ENCODE results near the gene DNAH7. TPM values are rescaled to one million over a fixed set of nuclear protein-coding genes. Genes with fewer than 3 reads are reported as not detected.
A peak's percentile ranks its signal among the peaks of the same experiment; 100 is the strongest.

DNAH7 gene
- total and polyA plus RNA-seq, 7 experiments from 2014 or later: not detected

GRCh38 chr2:196080526-196080925 lies 11.9 kb upstream of the DNAH7 start:
- Histone ChIP-seq H3K9me3 (ENCODE audit: control insufficient read depth in 2 of 3, low read length in 3 of 3) (peaks cover 0 to 8% (median 0%) of the 10 kb centered on the region in 3 experiments), H3K4me3 (ENCODE audit: low read length) (no peak overlapping the region), H3K4me1 (ENCODE audit: control insufficient read depth in 2 of 2, insufficient read depth in 2 of 2, low read length in 2 of 2) (peaks cover 9 to 13% of the 10 kb centered on the region in 2 donors), H3K27ac (ENCODE audit: low read depth, low read length) (no peak overlapping the region), H3K27me3 (ENCODE audit: control insufficient read depth in 2 of 2, insufficient read depth in 2 of 2, low read length in 2 of 2) (no peaks in the 10 kb centered on the region), H3K36me3 (ENCODE audit: control insufficient read depth in 2 of 3, insufficient read depth in 3 of 3, low read length in 3 of 3) (no peaks in the 10 kb centered on the region)
- peak overlapping the region in 8 of 10 donors; percentile 43 to 87 (median 76) for H3K4me3 Mint-ChIP-seq
- peaks cover 8 to 27% (median 18%) of the 10 kb centered on the region in 5 donors for H3K36me3 Mint-ChIP-seq
- intact Hi-C loops (cut with micrococcal nuclease): loop anchor here in 1 of 2 donors (5.0 kb wide), 1 partner anchor 42 kb away; no protein-coding TSS in a partner anchor
- H3K27ac Mint-ChIP-seq: peak overlapping the region in 7 of 9 donors; percentile 11 to 91 (median 81)
- H3K27me3 Mint-ChIP-seq: no peaks in the 10 kb centered on the region
- peaks cover 5 to 33% (median 20%) of the 10 kb centered on the region in 11 donors for H3K9me3 Mint-ChIP-seq
- POLR2A ChIA-PET: interaction anchor here (0.7 to 6.3 kb wide), 5 partner anchors 84 to 704 kb away, joined by 3 to 56 read pairs (median 22); partner anchors contain the start of gene STK17B
- peak; percentile 42 for ATAC-seq
- DNase-seq: peak in 2 of 9 donors; percentile 20 to 28
- CTCF ChIA-PET: interaction anchor here (1.2 to 6.6 kb wide), 5 partner anchors 83 to 197 kb away, joined by 3 to 110 read pairs (median 32); no protein-coding TSS in a partner anchor
- H3K4me1 Mint-ChIP-seq: peaks cover 10 to 36% (median 29%) of the 10 kb centered on the region in 7 donors

DNA sequence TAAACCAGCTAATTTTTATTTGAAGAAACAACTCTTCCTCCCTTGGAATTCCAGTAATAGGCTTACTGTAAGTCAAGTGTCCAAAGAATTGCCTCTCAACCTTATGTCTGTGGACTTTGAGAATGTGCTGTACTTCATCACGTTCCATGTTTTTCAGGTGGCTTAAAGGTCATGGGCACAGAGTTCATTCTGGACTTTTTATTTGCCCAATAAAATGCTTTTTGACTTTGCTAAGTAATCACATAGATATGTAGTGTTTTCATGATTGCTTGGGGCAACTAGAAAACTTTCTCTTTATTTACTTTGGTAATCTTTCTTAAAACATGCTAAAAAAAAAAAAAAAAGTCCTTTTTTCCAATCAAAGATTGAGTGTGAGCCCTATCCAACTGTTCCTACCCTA lies 10.4 kb upstream of the DNAH7 start:
- Histone ChIP-seq H3K4me3 (ENCODE audit: low read length) (no peak overlapping the region), H3K27ac (ENCODE audit: low read depth, low read length) (no peak overlapping the region), H3K27me3 (ENCODE audit: control insufficient read depth in 2 of 2, insufficient read depth in 2 of 2, low read length in 2 of 2) (no peaks in the 10 kb centered on the region), H3K4me1 (ENCODE audit: control insufficient read depth in 2 of 2, insufficient read depth in 2 of 2, low read length in 2 of 2) (peaks cover 9 to 13% of the 10 kb centered on the region in 2 donors), H3K9me3 (ENCODE audit: control insufficient read depth in 2 of 3, low read length in 3 of 3) (peaks cover 0 to 8% (median 0%) of the 10 kb centered on the region in 3 experiments), H3K36me3 (ENCODE audit: control insufficient read depth in 2 of 3, insufficient read depth in 3 of 3, low read length in 3 of 3) (no peaks in the 10 kb centered on the region)
- peaks cover 0 to 18% (median 12%) of the 10 kb centered on the region in 5 donors for H3K36me3 Mint-ChIP-seq
- ATAC-seq (no peak), DNase-seq (no peak)
- H3K4me1 Mint-ChIP-seq: peaks cover 10 to 40% (median 29%) of the 10 kb centered on the region in 7 donors
- peak overlapping the region in 2 of 10 donors; percentile 79 to 87 for H3K4me3 Mint-ChIP-seq
- peak overlapping the region in 1 of 9 donors; percentile 28 for H3K27ac Mint-ChIP-seq
- no peaks in the 10 kb centered on the region for H3K27me3 Mint-ChIP-seq
- peaks cover 5 to 21% (median 12%) of the 10 kb centered on the region in 11 donors for H3K9me3 Mint-ChIP-seq
- POLR2A ChIA-PET: interaction anchor here (0.6 to 6.3 kb wide), 12 partner anchors 10 to 560 kb away, joined by 3 to 56 read pairs (median 6); partner anchors contain the start of genes DNAH7 and STK17B
- intact Hi-C loops (cut with micrococcal nuclease): loop anchor here in 1 of 2 donors (5.0 to 10.0 kb wide), 2 partner anchors 68 to 676 kb away; no protein-coding TSS in a partner anchor
- CTCF ChIA-PET: interaction anchor here (0.7 to 6.6 kb wide), 20 partner anchors 11 to 375 kb away, joined by 3 to 110 read pairs (median 6); partner anchors contain the start of gene DNAH7

DNA sequence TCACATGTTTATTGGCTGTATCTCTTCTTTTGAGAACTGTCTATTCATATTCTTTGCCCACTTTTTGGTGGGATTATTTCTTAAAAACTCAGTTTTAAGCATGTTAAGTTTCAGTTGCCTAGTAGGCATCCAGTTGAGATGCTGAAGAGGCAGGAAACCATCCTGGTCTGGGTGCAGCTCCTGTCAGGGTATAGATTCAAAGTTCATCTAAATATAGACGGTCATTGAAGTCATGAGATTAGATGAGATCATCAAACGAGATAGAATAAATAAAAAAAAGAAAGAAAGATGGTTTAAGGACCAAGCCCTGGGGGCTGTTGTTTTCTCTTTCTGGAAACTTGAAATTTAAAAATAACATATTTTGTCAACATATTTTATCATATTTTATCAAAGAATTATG lies 9.2 kb upstream of the DNAH7 start:
- peak overlapping the region in 2 of 10 donors; percentile 16 to 33 for H3K4me3 Mint-ChIP-seq
- Histone ChIP-seq H3K27ac (ENCODE audit: low read depth, low read length) (no peak overlapping the region), H3K36me3 (ENCODE audit: control insufficient read depth in 2 of 3, insufficient read depth in 3 of 3, low read length in 3 of 3) (no peaks in the 10 kb centered on the region), H3K4me1 (ENCODE audit: control insufficient read depth in 2 of 2, insufficient read depth in 2 of 2, low read length in 2 of 2) (peaks cover 9 to 13% of the 10 kb centered on the region in 2 donors), H3K27me3 (ENCODE audit: control insufficient read depth in 2 of 2, insufficient read depth in 2 of 2, low read length in 2 of 2) (no peaks in the 10 kb centered on the region), H3K4me3 (ENCODE audit: low read length) (no peak overlapping the region), H3K9me3 (ENCODE audit: control insufficient read depth in 2 of 3, low read length in 3 of 3) (no peaks in the 10 kb centered on the region)
- no peaks in the 10 kb centered on the region for H3K27me3 Mint-ChIP-seq
- H3K36me3 Mint-ChIP-seq: peaks cover 0 to 12% (median 9%) of the 10 kb centered on the region in 5 donors
- ChIA-PET POLR2A (interaction anchor here (0.6 to 6.3 kb wide), 17 partner anchors 9 to 259 kb away, joined by 3 to 56 read pairs (median 5); partner anchors contain the start of genes DNAH7 and STK17B), CTCF (interaction anchor here (0.5 to 6.6 kb wide), 28 partner anchors 10 to 674 kb away, joined by 3 to 110 read pairs (median 4); partner anchors contain the start of gene DNAH7)
- intact Hi-C loops (cut with micrococcal nuclease): loop anchor here (1.0 to 10.0 kb wide), 10 partner anchors 53 to 677 kb away; no protein-coding TSS in a partner anchor
- DNase-seq: no peak
- peaks cover 2 to 11% (median 5%) of the 10 kb centered on the region in 11 donors for H3K9me3 Mint-ChIP-seq
- peak overlapping the region in 2 of 9 donors; percentile 9 to 69 for H3K27ac Mint-ChIP-seq
- peaks cover 10 to 40% (median 29%) of the 10 kb centered on the region in 7 donors for H3K4me1 Mint-ChIP-seq
- no peak for ATAC-seq

DNA sequence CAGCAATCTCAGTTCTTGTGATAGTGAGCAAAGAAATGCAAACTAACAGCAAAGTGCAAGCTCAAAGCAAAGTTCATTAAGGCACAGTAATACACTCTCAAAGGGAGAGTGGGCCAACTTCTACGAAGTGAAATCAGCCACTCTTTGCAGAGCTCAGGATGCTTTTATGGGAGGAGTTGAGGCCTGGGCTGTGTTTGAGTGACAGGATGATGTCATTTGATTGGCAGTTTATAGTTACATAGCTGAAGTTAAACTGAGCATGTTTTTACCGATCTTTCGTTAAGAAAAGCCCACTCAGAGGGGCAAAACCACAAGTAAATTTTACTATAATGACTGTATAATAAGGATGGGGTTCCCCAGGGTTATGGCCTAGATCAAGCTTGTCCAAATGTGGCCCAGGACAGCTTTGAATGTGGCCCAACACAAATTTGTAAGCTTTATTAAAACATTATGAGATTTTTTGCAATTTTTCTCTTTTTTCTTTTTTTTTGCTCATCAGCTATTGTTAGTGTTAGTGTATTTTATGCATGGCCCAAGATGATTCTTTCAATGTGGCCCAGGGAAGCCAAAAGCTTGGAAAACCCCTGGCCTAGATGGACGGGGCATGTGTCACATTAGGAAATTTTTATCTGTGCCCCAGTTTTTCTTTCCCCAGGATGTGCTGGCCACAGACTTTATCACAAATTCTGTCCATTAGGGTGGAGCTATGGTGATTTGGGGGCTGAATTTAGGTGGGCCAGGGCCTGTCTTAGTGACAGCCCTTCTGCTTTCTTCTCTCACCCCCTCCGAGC lies 8.3 kb upstream of the DNAH7 start:
- H3K4me3 ChIP-seq (ENCODE audit: low read length): no peak overlapping the region
- ChIA-PET POLR2A (interaction anchor here (0.6 to 6.3 kb wide), 14 partner anchors 8 to 1436 kb away, joined by 3 to 56 read pairs (median 6); partner anchors contain the start of genes DNAH7 and STK17B), CTCF (interaction anchor here (0.6 to 6.6 kb wide), 19 partner anchors 9 to 620 kb away, joined by 3 to 110 read pairs (median 4); partner anchors contain the start of gene DNAH7)
- no peak overlapping the region for H3K4me3 Mint-ChIP-seq
- peaks cover 9 to 13% of the 10 kb centered on the region in 2 donors for H3K4me1 ChIP-seq (ENCODE audit: control insufficient read depth in 2 of 2, insufficient read depth in 2 of 2, low read length in 2 of 2)
- no peak overlapping the region for H3K27ac ChIP-seq (ENCODE audit: low read depth, low read length)
- peaks cover 10 to 34% (median 25%) of the 10 kb centered on the region in 7 donors for H3K4me1 Mint-ChIP-seq
- H3K36me3 ChIP-seq (ENCODE audit: control insufficient read depth in 2 of 3, insufficient read depth in 3 of 3, low read length in 3 of 3): no peaks in the 10 kb centered on the region
- no peaks in the 10 kb centered on the region for H3K9me3 ChIP-seq (ENCODE audit: control insufficient read depth in 2 of 3, low read length in 3 of 3)
- H3K27me3 ChIP-seq (ENCODE audit: control insufficient read depth in 2 of 2, insufficient read depth in 2 of 2, low read length in 2 of 2): no peaks in the 10 kb centered on the region
- H3K27me3 Mint-ChIP-seq: no peaks in the 10 kb centered on the region
- H3K36me3 Mint-ChIP-seq: peaks cover 0 to 3% (median under 1%) of the 10 kb centered on the region in 5 donors
- intact Hi-C loops (cut with micrococcal nuclease): loop anchor here in 1 of 2 donors (5.0 to 10.0 kb wide), 2 partner anchors 70 to 678 kb away; no protein-coding TSS in a partner anchor
- H3K9me3 Mint-ChIP-seq: peaks cover 0 to 2% (median 0%) of the 10 kb centered on the region in 11 donors
- no peak for ATAC-seq
- no peak for DNase-seq
- H3K27ac Mint-ChIP-seq: no peak overlapping the region

- no peaks in the 10 kb centered on the region for H3K9me3 Mint-ChIP-seq
- peak overlapping the region in 1 of 9 donors; percentile 21 for H3K27ac Mint-ChIP-seq
- peaks cover 8 to 23% (median 14%) of the 10 kb centered on the region in 7 donors for H3K4me1 Mint-ChIP-seq
- ATAC-seq (no peak), DNase-seq (no peak)
- intact Hi-C loops (cut with micrococcal nuclease): loop anchor here in 1 of 2 donors (5.0 to 10.0 kb wide), 2 partner anchors 72 to 680 kb away; no protein-coding TSS in a partner anchor
- POLR2A ChIA-PET: no interaction called here
- Histone ChIP-seq H3K4me1 (ENCODE audit: control insufficient read depth in 2 of 2, insufficient read depth in 2 of 2, low read length in 2 of 2) (peaks cover 6 to 9% of the 10 kb centered on the region in 2 donors), H3K27ac (ENCODE audit: low read depth, low read length) (no peak overlapping the region), H3K4me3 (ENCODE audit: low read length) (no peak overlapping the region), H3K27me3 (ENCODE audit: control insufficient read depth in 2 of 2, insufficient read depth in 2 of 2, low read length in 2 of 2) (no peaks in the 10 kb centered on the region), H3K9me3 (ENCODE audit: control insufficient read depth in 2 of 3, low read length in 3 of 3) (no peaks in the 10 kb centered on the region), H3K36me3 (ENCODE audit: control insufficient read depth in 2 of 3, insufficient read depth in 3 of 3, low read length in 3 of 3) (no peaks in the 10 kb centered on the region)
- CTCF ChIA-PET: interaction anchor here (0.6 to 1.7 kb wide), 3 partner anchors 9 to 185 kb away, joined by 3 read pairs; no protein-coding TSS in a partner anchor
- H3K27me3 Mint-ChIP-seq: no peaks in the 10 kb centered on the region
- no peaks in the 10 kb centered on the region for H3K36me3 Mint-ChIP-seq
- H3K4me3 Mint-ChIP-seq: no peak overlapping the region
Observed at GRCh38 chr2:196075196-196075595, 6.6 kb upstream of the DNAH7 start.

DNA sequence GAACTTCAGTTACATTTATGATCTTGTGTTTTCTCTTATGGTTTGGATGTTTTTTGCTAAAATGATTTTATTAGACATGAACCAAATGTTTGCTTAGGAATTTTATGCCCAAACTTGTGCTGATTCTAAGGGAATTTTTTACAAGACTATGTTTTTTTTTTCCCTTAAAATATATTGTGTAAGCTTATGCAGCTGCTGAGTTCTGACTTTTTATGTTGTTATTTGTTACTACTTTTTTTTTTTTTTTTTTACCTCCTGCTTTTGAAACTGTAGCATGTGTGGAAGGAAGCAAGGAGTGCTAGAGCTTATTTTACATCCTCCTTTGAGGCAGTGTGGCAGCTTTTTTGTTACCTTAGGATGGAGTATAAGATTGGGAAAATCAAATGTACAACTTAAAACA lies 6.0 kb upstream of the DNAH7 start:
- CTCF ChIA-PET: interaction anchor here (0.6 to 1.7 kb wide), 10 partner anchors 9 to 542 kb away, joined by 3 to 4 read pairs (median 3); no protein-coding TSS in a partner anchor
- H3K27ac Mint-ChIP-seq: no peak overlapping the region
- no peaks in the 10 kb centered on the region for H3K9me3 Mint-ChIP-seq
- intact Hi-C loops (cut with micrococcal nuclease): loop anchor here in 1 of 2 donors (5.0 to 10.0 kb wide), 2 partner anchors 73 to 680 kb away; no protein-coding TSS in a partner anchor
- Histone ChIP-seq H3K27ac (ENCODE audit: low read depth, low read length) (no peak overlapping the region), H3K36me3 (ENCODE audit: control insufficient read depth in 2 of 3, insufficient read depth in 3 of 3, low read length in 3 of 3) (no peaks in the 10 kb centered on the region), H3K4me3 (ENCODE audit: low read length) (no peak overlapping the region), H3K27me3 (ENCODE audit: control insufficient read depth in 2 of 2, insufficient read depth in 2 of 2, low read length in 2 of 2) (no peaks in the 10 kb centered on the region), H3K9me3 (ENCODE audit: control insufficient read depth in 2 of 3, low read length in 3 of 3) (no peaks in the 10 kb centered on the region), H3K4me1 (ENCODE audit: control insufficient read depth in 2 of 2, insufficient read depth in 2 of 2, low read length in 2 of 2) (peaks cover under 1 to 9% of the 10 kb centered on the region in 2 donors)
- peaks cover 3 to 18% (median 8%) of the 10 kb centered on the region in 7 donors for H3K4me1 Mint-ChIP-seq
- POLR2A ChIA-PET: interaction anchor here (0.7 kb wide), 2 partner anchors 11 to 144 kb away, joined by 4 read pairs; no protein-coding TSS in a partner anchor
- no peak for DNase-seq
- H3K27me3 Mint-ChIP-seq: peaks cover 0 to 5% (median 0%) of the 10 kb centered on the region in 5 donors
- H3K36me3 Mint-ChIP-seq: no peaks in the 10 kb centered on the region
- H3K4me3 Mint-ChIP-seq: no peak overlapping the region
- no peak for ATAC-seq
